GM18909 (cell line): Measurements from ENCODE around the gene LYPD4.
A peak's percentile ranks its signal among the peaks of the same experiment; 100 is the strongest.
"Not testable (repeated sequence)": the region's sequence is repeated elsewhere in the genome, so short reads cannot be mapped to it uniquely, and the experiment has no call there.

Source experiments
- ATAC-seq: cut with Tn5 transposase; IDR thresholded peaks from one replicate; pipeline ENCODE4 v1.9.1; 2021; ENCODE audit warnings: mild to moderate bottlenecking; ENCODE audit not compliant: unreplicated experiment, poor library complexity

The LYPD4 gene

DNA sequence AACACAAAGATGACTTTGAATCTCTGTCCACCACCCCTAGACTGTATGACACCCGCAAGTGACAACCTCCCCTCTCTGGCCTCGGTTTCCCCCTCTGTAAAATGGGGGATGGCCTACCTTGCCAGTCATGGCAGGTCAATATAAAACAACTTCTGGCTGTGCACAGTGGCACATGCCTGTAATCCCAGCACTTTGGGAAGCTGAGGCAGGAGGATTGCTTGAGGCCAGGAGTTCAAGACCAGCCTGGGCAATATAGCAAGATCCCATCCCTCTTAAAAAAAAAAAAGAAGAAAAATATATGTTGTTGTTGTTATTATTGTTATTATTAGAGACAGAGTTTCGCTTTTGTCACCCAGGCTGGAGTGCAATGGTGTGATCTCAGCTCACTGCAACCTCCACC, 31.5 kb upstream of the LYPD4 start:
- ATAC-seq, result not testable (repeated sequence)

GRCh38 chr19:41872775-41873647, 28.5 kb upstream of the LYPD4 start:
- ATAC-seq, result no peak

- ATAC-seq, result no peak
Measured at GRCh38 chr19:41872384-41872774, 27.9 kb upstream of the LYPD4 start.

DNA sequence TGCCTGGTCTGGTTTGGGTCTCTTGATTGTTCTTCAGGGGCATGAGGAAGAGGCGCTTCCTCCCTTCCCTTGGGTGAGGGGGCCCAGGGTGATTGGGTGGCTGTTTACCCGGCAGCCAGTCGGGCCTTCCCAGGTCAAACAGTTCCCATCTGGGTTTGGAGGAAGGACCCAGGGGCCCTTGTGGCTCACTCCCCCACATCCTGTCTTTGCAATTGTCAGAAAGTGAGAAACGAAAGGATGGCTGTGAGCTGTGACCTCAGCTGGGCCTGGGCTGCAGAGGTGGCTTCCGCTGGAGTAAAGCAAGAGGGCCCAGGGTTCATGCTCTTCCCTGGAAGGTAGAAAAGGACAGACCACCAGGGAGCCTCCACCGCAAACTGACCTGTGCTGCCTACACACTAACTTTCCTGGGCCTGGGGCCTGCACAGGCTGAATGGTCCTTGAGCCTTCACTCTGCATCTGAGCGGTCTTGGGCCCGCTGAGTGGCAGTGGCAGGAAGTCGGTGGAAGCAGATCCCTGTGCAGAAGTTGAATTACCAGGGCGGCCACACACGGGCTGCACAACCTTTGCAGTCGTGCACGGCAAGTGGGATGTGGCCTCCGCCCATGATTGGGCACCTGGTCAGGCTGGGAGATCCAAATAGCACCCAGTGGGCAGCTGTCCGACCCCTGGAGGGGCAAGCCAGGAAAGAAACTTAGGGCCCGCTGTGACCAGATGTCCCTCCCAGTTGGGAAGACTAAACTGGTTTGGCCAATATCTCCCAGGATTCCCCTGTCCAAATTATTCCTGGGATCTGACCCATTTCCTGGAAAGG, 27.3 kb upstream of the LYPD4 start:
- ATAC-seq, result peak; percentile 47

DNA sequence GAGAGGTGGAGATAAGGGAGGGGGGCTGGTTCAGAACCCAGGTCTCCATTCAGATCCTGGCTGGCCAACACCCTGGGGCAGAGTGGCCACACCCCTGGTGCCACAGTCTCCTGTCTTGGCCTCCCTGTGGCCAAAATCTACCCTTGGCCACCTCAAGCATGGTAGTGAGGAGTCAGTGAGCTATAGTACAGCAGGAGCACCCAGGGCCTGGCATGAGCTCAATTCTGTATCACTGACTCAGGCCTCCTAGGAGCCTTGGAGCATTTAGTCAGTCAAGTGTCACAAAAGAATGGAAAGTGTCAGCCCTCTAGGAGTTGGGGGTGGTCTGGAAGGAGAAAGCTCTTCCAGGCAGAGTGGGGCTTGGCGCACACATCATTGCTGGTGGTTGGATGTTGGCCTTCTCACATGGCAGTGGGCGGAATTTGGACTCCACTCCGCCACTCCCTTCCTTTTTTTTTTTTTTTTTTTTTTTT, 26.0 kb upstream of the LYPD4 start:
- no peak for ATAC-seq

GRCh38 chr19:41869374-41869955, 25.0 kb upstream of the LYPD4 start:
- ATAC-seq, result no peak

DNA sequence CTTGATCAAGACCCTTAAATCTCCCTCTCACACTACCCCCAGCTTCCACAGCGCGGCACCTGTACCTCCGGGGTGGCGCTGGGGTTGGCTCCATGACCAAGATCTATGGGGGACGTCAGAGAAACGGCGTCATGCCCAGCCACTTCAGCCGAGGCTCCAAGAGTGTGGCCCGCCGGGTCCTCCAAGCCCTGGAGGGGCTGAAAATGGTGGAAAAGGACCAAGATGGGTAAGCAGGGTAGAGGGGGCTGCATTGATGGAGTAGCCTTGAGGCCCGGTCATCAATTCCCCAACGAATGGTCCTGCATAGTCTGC, 24.5 kb upstream of the LYPD4 start:
- no peak for ATAC-seq

- ATAC-seq, result no peak
Measured at GRCh38 chr19:41868120-41868988, 23.9 kb upstream of the LYPD4 start.

DNA sequence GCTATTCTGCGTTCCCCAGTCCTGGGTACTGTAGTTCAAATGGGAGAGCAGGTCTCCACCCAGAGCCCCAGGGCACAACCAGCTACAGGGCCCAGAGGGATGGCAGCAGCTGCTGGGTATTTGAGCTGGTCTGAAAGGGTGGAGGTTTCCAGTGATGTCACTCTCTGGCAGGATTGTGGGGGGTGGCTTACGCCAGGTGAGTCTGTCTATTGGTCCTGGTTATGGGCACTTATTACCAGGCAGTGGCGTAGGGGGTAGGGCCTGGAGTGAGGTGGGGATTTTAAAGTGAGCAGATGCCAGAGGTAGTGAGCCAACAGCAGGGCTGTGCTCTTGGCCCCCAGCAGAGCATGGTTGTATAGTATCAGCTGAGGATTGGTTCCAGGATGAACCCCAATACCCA, 21.8 kb upstream of the LYPD4 start:
- ATAC-seq, result no peak

GRCh38 chr19:41864374-41864773, 19.9 kb upstream of the LYPD4 start:
- ATAC-seq, result no peak

GRCh38 chr19:41863209-41863931, 18.9 kb upstream of the LYPD4 start:
- no peak for ATAC-seq

DNA sequence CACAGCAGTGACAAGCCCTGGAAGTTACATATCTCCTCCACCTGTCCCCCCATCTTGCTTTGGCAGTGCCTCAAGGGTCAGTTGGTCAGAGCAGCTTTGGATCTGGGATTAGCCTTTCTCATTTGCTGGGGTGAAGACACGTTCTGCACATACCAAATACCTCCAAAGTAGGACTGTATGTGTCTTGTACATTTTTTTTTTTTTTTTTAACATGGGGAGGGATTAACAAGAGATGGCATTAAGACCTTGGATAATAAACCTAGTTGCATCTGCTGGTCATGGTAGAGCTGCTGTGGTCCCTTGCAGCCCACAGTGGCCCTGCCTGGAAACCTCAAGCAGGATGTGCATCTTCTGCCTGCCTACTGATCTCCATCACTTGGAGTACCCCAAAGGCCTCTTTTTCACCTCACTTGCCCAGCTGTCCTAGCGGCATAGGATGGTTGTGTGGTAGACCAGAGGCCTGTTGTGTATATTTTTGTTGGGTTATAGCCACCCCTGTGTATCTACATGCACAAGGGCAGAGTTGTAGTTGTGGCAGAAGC, 18.0 kb upstream of the LYPD4 start:
- no peak for ATAC-seq

- no peak for ATAC-seq
Measured at GRCh38 chr19:41861846-41862245, 17.4 kb upstream of the LYPD4 start.

DNA sequence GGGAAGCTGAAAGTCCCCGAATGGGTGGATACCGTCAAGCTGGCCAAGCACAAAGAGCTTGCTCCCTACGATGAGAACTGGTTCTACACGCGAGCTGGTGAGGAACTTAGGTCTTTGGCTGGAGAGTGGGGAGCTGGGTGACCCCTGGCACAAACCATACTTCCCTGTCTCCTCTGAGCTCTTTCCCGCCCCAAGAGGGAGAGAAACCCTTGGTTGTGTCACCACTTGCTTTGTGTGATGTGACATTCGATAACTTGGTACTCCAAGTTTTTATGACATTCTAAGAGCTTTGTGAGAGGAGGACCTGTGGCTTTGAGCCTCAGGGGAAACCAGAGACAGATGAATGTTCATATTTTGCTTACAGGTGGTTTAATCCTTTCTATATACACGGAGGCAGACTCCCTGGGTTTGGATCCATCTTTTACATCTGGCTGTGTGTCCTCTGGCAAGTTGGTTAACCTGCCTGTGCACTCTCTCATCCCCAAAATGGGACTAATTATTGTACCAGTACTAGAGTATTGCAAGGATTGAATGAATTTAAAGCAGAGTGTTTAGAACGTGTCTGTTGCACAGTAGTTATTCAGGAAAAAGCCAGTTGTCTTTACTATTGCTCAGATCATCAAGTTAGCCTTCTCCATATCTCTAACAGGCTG, 16.8 kb upstream of the LYPD4 start:
- ATAC-seq, result no peak

DNA sequence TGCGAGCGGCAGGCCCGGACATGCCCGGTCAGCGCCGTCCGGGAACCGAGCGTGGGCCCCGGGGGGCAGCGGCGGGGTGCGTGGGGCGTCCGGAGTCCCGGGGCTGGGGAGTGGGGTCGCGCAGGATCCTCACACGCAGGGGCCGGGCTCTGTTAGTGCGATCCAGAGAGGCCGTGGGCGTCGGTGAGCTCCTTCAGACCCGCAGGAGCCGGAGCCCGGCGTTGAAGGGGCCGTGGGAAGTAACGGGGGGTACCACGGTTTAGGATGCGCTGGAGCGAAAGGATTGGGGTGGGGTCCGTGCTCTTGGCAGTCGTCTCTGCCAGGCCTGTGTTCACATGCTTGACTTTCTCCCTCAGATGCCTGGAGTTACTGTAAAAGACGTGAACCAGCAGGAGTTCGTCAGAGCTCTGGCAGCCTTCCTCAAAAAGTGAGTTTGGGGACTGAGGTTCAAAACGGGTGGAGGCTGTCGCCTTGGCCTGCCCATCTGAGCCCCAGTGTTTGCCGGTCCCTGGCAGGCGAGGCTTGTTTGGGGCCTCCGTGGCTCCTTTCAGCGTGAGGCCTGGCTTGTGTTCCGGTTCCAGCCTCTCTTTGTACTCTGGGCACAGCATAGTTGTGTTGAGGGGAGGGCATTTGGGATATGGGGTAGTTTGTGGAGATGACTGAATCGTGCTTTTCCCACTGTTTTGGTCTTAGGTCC, 16.1 kb upstream of the LYPD4 start:
- no peak for ATAC-seq

DNA sequence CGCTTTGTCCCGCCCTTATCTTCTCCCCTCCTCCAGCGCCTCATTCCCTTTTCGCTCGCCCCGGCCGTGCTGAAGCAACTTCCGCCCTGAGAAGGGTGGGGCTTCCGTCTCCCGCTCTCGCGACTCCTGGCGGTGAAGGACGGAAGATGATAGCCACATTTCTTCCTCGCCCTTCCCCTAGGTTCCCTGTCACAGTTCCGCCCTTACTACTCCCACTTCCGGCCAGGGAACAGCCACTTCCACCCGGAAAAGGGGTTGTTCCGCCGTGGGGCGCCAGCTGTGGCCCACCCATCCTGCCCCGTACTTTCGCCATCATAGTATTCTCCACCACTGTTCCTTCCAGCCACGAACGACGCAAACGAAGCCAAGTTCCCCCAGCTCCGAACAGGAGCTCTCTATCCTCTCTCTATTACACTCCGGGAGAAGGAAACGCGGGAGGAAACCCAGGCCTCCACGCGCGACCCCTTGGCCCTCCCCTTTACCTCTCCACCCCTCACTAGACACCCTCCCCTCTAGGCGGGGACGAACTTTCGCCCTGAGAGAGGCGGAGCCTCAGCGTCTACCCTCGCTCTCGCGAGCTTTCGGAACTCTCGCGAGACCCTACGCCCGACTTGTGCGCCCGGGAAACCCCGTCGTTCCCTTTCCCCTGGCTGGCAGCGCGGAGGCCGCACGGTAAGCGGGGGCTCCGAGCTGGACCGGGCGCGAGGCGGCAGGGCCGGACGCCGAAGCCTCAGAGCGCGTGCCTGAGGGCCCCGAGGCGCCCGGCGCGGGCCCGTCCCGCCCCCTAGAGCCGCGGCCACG, 15.3 kb upstream of the LYPD4 start, which contains the start of gene RPS19:
TSS of gene RPS19 (plus strand) at position 638 of the 801 bp plus-strand sequence. CDS start 520 bp downstream, outside the sequence.
- ATAC-seq, result peak; percentile 78

DNA sequence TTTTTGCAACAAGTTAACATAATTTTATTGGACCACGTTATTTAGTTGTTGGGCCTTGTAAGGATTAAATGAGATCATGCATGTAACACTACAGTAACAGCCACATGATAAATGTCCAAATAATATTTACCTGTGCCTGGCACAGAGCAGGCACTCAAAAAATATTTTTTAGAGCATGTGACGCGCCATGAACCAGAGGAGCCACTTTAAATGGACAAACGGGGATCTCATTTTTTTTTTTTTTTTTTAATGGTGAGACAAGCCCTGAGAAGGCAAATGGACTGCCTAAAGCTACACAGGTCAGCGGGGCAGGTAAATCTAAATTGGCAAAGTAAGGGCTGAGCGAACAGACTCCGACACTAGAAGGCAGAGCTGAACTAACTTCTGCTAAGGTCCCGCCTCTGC, 14.7 kb upstream of the LYPD4 start:
- no peak for ATAC-seq
